Measurements from ENCODE around the gene BANF1. TPM values are rescaled to one million over a fixed set of nuclear protein-coding genes. Genes with fewer than 3 reads are reported as not detected.

Gene BANF1
- total and polyA plus RNA-seq, 10 of the 15 experiments (the other 5 are each of a cell fraction or from before 2014, with no cell fraction given), result 99.0 to 574 (median 297) TPM

DNA sequence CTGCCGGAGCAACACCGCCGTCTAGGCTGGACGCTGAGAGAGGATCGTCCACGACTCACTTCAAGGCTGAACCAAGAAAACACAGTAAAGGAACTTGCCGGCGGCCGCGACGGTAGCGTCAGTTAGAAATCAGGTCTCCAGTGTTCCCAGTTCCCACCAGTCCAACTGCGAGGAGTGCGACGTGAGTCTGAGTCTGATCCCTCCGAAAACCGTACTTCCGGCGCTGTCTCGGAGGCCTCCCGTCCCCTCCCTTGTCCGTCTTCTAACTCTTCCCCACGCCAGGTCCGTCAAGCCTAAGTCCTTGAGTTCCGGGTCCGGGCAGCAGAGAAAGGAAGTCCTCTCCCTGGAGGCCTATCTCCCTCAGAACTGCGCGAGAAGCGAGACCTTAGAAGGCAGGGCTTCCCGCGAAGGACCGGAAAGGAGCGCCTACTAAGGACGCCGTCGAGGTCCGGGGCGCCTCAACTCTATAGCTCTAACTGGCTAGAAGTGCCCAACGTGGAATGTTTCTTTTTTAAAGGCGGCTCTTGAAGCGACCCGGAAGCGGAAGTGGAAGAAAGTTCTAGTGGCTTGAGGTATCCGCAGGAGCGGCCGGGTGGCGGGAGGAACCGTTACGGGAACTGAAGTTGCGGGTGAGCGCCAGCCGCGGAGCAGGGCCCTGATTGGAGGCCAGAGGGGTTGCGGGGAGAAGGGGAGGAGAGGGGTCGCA lies at the start of gene BANF1, which contains the start of gene EIF1AD (continued):
- TF ChIP-seq, protein P1, sequence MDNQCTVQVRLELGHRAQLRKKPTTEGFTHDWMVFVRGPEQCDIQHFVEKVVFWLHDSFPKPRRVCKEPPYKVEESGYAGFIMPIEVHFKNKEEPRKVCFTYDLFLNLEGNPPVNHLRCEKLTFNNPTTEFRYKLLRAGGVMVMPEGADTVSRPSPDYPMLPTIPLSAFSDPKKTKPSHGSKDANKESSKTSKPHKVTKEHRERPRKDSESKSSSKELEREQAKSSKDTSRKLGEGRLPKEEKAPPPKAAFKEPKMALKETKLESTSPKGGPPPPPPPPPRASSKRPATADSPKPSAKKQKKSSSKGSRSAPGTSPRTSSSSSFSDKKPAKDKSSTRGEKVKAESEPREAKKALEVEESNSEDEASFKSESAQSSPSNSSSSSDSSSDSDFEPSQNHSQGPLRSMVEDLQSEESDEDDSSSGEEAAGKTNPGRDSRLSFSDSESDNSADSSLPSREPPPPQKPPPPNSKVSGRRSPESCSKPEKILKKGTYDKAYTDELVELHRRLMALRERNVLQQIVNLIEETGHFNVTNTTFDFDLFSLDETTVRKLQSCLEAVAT (IDR thresholded peaks at IDR 0.05), result peak; percentile 88
- TF ChIP-seq, protein P2, sequence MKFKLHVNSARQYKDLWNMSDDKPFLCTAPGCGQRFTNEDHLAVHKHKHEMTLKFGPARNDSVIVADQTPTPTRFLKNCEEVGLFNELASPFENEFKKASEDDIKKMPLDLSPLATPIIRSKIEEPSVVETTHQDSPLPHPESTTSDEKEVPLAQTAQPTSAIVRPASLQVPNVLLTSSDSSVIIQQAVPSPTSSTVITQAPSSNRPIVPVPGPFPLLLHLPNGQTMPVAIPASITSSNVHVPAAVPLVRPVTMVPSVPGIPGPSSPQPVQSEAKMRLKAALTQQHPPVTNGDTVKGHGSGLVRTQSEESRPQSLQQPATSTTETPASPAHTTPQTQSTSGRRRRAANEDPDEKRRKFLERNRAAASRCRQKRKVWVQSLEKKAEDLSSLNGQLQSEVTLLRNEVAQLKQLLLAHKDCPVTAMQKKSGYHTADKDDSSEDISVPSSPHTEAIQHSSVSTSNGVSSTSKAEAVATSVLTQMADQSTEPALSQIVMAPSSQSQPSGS (IDR thresholded peaks at IDR 0.05; ENCODE audit: low read length), result no peak
- TF ChIP-seq GATAD2B (conservative IDR thresholded peaks at IDR 0.05; ENCODE audit: low read depth) (peak; percentile 67), HDGF (IDR thresholded peaks at IDR 0.05) (no peak; the same call in 1 of the 2 replicates), ZNF207 (IDR thresholded peaks at IDR 0.05; ENCODE audit: borderline replicate concordance) (peak; percentile 99), EZH2 (IDR thresholded peaks at IDR 0.05; ENCODE audit: borderline replicate concordance, control insufficient read depth, low read depth, low read length) (no peak), RUNX3 (IDR thresholded peaks at IDR 0.05; ENCODE audit: low read length) (peak; percentile 75), SIN3A (IDR thresholded peaks at IDR 0.05; ENCODE audit: low read depth, low read length) (peak; percentile 95), CHD2 (IDR thresholded peaks at IDR 0.05; ENCODE audit: borderline replicate concordance, low read depth, low read length) (peak; percentile 93), ATF7 (IDR thresholded peaks at IDR 0.05; ENCODE audit: low read depth) (peak; percentile 80), ZZZ3 (IDR thresholded peaks at IDR 0.05; ENCODE audit: control insufficient read depth, insufficient read length, low read depth) (peak; percentile 58), MXI1 (IDR thresholded peaks at IDR 0.05; ENCODE audit: low read depth, low read length) (peak; percentile 91), SUPT20H (IDR thresholded peaks at IDR 0.05; ENCODE audit: borderline replicate concordance, control insufficient read depth, low read depth, low read length) (no peak), ZNF622 (IDR thresholded peaks at IDR 0.05) (no peak)
- TF ChIP-seq, protein P3, sequence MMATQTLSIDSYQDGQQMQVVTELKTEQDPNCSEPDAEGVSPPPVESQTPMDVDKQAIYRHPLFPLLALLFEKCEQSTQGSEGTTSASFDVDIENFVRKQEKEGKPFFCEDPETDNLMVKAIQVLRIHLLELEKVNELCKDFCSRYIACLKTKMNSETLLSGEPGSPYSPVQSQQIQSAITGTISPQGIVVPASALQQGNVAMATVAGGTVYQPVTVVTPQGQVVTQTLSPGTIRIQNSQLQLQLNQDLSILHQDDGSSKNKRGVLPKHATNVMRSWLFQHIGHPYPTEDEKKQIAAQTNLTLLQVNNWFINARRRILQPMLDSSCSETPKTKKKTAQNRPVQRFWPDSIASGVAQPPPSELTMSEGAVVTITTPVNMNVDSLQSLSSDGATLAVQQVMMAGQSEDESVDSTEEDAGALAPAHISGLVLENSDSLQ (IDR thresholded peaks at IDR 0.05), result peak; percentile 85
- TF ChIP-seq, protein P4, sequence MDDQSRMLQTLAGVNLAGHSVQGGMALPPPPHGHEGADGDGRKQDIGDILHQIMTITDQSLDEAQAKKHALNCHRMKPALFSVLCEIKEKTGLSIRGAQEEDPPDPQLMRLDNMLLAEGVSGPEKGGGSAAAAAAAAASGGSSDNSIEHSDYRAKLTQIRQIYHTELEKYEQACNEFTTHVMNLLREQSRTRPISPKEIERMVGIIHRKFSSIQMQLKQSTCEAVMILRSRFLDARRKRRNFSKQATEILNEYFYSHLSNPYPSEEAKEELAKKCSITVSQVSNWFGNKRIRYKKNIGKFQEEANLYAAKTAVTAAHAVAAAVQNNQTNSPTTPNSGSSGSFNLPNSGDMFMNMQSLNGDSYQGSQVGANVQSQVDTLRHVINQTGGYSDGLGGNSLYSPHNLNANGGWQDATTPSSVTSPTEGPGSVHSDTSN (IDR thresholded peaks at IDR 0.05; ENCODE audit: insufficient replicate concordance, low read depth, low read length), result peak; percentile 43
- TF ChIP-seq, protein P5, sequence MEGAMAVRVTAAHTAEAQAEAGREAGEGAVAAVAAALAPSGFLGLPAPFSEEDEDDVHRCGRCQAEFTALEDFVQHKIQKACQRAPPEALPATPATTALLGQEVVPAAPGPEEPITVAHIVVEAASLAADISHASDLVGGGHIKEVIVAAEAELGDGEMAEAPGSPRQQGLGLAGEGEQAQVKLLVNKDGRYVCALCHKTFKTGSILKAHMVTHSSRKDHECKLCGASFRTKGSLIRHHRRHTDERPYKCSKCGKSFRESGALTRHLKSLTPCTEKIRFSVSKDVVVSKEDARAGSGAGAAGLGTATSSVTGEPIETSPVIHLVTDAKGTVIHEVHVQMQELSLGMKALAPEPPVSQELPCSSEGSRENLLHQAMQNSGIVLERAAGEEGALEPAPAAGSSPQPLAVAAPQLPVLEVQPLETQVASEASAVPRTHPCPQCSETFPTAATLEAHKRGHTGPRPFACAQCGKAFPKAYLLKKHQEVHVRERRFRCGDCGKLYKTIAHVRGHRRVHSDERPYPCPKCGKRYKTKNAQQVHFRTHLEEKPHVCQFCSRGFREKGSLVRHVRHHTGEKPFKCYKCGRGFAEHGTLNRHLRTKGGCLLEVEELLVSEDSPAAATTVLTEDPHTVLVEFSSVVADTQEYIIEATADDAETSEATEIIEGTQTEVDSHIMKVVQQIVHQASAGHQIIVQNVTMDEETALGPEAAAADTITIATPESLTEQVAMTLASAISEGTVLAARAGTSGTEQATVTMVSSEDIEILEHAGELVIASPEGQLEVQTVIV (IDR thresholded peaks at IDR 0.05; ENCODE audit: borderline replicate concordance, partially characterized antibody), result peak; percentile 83
- TF ChIP-seq, protein P6, sequence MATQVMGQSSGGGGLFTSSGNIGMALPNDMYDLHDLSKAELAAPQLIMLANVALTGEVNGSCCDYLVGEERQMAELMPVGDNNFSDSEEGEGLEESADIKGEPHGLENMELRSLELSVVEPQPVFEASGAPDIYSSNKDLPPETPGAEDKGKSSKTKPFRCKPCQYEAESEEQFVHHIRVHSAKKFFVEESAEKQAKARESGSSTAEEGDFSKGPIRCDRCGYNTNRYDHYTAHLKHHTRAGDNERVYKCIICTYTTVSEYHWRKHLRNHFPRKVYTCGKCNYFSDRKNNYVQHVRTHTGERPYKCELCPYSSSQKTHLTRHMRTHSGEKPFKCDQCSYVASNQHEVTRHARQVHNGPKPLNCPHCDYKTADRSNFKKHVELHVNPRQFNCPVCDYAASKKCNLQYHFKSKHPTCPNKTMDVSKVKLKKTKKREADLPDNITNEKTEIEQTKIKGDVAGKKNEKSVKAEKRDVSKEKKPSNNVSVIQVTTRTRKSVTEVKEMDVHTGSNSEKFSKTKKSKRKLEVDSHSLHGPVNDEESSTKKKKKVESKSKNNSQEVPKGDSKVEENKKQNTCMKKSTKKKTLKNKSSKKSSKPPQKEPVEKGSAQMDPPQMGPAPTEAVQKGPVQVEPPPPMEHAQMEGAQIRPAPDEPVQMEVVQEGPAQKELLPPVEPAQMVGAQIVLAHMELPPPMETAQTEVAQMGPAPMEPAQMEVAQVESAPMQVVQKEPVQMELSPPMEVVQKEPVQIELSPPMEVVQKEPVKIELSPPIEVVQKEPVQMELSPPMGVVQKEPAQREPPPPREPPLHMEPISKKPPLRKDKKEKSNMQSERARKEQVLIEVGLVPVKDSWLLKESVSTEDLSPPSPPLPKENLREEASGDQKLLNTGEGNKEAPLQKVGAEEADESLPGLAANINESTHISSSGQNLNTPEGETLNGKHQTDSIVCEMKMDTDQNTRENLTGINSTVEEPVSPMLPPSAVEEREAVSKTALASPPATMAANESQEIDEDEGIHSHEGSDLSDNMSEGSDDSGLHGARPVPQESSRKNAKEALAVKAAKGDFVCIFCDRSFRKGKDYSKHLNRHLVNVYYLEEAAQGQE (IDR thresholded peaks at IDR 0.05; ENCODE audit: low read depth, low read length), result peak; percentile 38; the same call in 1 of the 2 replicates
